MM.1S (cell line): Measurements from ENCODE around the gene TFAP2A.
A peak's percentile ranks its signal among the peaks of the same experiment; 100 is the strongest.

ENCODE experiments used
- DNase-seq: peaks from one replicate; pipeline ENCODE4 v3.0.0-alpha.2; 2015
- H2AFZ ChIP-seq: fragments of 300-600 bp; sonication (generic); 2 replicates; pipeline ENCODE4 v1.6.0; 2016; ENCODE audit warnings: antibody characterized with exemption, low read length
- H3F3A ChIP-seq: fragments of 300-600 bp; sonication (generic); 2 replicates; pipeline ENCODE4 v1.6.1; 2016; ENCODE audit warnings: mild to moderate bottlenecking, antibody characterized with exemption, low read length, moderate library complexity, mixed read lengths; ENCODE audit not compliant: insufficient read depth
- H3K27ac ChIP-seq: fragments of 300-600 bp; sonication (generic); 2 replicates; pipeline ENCODE4 v1.5.1; 2016; ENCODE audit warnings: mild to moderate bottlenecking, low read length
- H3K27me3 ChIP-seq: fragments of 300-600 bp; sonication (generic); replicated peaks from 2 replicates; pipeline ENCODE4 v1.6.0; 2016; ENCODE audit warnings: low read length; ENCODE audit not compliant: insufficient read depth
- H3K36me3 ChIP-seq: fragments of 300-600 bp; sonication (generic); replicated peaks from 2 replicates; pipeline ENCODE4 v1.6.1; 2016; ENCODE audit warnings: mild to moderate bottlenecking, low read length, mixed read lengths; ENCODE audit not compliant: insufficient read depth
- H3K4me1 ChIP-seq: fragments of 300-600 bp; sonication (generic); 2 replicates; pipeline ENCODE4 v1.6.1; 2016; ENCODE audit warnings: low read length, mixed read lengths
- H3K4me2 ChIP-seq: fragments of 300-600 bp; sonication (generic); 2 replicates; pipeline ENCODE4 v1.6.0; 2016; ENCODE audit warnings: low read depth, low read length
- H3K4me3 ChIP-seq: fragments of 300-600 bp; sonication (generic); 2 replicates; pipeline ENCODE4 v1.5.1; 2016; ENCODE audit warnings: low read length, mixed read lengths
- H3K79me2 ChIP-seq: fragments of 300-600 bp; sonication (generic); 2 replicates; pipeline ENCODE4 v1.6.1; 2016; ENCODE audit warnings: mixed run types, low read length, mixed read lengths
- H3K9ac ChIP-seq: fragments of 300-600 bp; sonication (generic); 2 replicates; pipeline ENCODE4 v1.6.1; 2016; ENCODE audit warnings: low read length, mixed read lengths
- H3K9me2 ChIP-seq: fragments of 300-600 bp; sonication (generic); replicated peaks from 2 replicates; pipeline ENCODE4 v1.6.1; 2016; ENCODE audit warnings: mild to moderate bottlenecking, low read length, mixed read lengths; ENCODE audit not compliant: insufficient read depth
- H3K9me3 ChIP-seq: fragments of 300-600 bp; sonication (generic); replicated peaks from 2 replicates; pipeline ENCODE4 v1.6.1; 2016; ENCODE audit warnings: mild to moderate bottlenecking, low read length, mixed read lengths; ENCODE audit not compliant: insufficient read depth
- H4K20me1 ChIP-seq: fragments of 300-600 bp; sonication (generic); 2 replicates; pipeline ENCODE4 v1.6.1; 2016; ENCODE audit warnings: mild to moderate bottlenecking, low read length, moderate library complexity, mixed read lengths; ENCODE audit not compliant: insufficient read depth
- EZH2 ChIP-seq: fragments of 300-600 bp; sonication (generic); optimal IDR thresholded peaks from 2 replicates; pipeline ENCODE3; 2017; ENCODE audit warnings: low read depth, mild to moderate bottlenecking, antibody characterized with exemption, low read length, mixed read lengths
- EZH2phosphoT487 ChIP-seq: fragments of 300-600 bp; sonication (generic); IDR thresholded peaks from 2 replicates; pipeline ENCODE4 v1.6.1; 2018; ENCODE audit warnings: antibody characterized with exemption, low read length
- TF ChIP-seq, protein P1 (sequence below): fragments of 300-600 bp; sonication (generic); IDR thresholded peaks from 2 replicates; pipeline ENCODE4 v1.5.1; 2016; ENCODE audit warnings: antibody characterized with exemption, low read length, mixed read lengths

Gene TFAP2A

DNA sequence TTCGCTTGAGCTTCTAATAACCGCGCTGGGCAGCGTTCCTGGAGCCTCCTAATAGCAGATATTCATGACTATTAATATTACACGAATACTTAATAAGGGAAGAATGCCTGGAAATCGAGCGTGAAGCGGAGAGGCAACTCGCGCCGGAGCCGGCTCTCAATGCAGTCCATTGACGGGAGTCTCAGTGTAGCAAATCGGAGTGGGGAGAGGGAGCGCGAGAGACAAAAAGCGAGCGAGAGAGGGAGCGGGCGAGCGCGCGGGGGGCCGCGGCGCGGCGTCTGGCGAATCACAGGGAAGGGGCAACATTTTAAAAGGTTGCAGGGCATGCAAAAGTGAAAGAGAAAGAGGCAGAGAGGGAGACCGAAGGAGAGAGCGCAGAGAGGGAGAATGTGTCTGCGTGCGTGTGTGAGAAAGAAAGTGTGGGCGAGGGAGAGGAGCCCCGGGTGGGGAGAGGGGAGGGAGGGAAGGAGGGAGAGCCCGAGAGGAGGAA lies 2.9 kb downstream of the TFAP2A start:
- H3K79me2 ChIP-seq: 0 out of 2 replicates have a peak, but pooled peaks cover 3% of the 10 kb centered on the region
- TF ChIP-seq EZH2phosphoT487 (no peak), EZH2 (no peak)
- TF ChIP-seq, protein P1, sequence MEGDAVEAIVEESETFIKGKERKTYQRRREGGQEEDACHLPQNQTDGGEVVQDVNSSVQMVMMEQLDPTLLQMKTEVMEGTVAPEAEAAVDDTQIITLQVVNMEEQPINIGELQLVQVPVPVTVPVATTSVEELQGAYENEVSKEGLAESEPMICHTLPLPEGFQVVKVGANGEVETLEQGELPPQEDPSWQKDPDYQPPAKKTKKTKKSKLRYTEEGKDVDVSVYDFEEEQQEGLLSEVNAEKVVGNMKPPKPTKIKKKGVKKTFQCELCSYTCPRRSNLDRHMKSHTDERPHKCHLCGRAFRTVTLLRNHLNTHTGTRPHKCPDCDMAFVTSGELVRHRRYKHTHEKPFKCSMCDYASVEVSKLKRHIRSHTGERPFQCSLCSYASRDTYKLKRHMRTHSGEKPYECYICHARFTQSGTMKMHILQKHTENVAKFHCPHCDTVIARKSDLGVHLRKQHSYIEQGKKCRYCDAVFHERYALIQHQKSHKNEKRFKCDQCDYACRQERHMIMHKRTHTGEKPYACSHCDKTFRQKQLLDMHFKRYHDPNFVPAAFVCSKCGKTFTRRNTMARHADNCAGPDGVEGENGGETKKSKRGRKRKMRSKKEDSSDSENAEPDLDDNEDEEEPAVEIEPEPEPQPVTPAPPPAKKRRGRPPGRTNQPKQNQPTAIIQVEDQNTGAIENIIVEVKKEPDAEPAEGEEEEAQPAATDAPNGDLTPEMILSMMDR: no peak
- no peaks in the 10 kb centered on the region for H3K36me3 ChIP-seq
- H3F3A ChIP-seq: peaks cover 23% of the 10 kb centered on the region
- H3K9me3 ChIP-seq: no peaks in the 10 kb centered on the region
- H3K4me1 ChIP-seq: peaks cover 5% of the 10 kb centered on the region; the same call in 1 of the 2 replicates
- peak overlapping the region; percentile 49; the same call in 1 of the 2 replicates for H3K9ac ChIP-seq
- H2AFZ ChIP-seq: peak overlapping the region; percentile 42
- peak overlapping the region; percentile 77 for H3K4me3 ChIP-seq
- H4K20me1 ChIP-seq: no peaks in the 10 kb centered on the region
- peak overlapping the region; percentile 29 for H3K4me2 ChIP-seq
- H3K27me3 ChIP-seq: no peaks in the 10 kb centered on the region
- peak overlapping the region; percentile 90 for H3K27ac ChIP-seq
- H3K9me2 ChIP-seq: no peaks in the 10 kb centered on the region
- peak; percentile 75 for DNase-seq

DNA sequence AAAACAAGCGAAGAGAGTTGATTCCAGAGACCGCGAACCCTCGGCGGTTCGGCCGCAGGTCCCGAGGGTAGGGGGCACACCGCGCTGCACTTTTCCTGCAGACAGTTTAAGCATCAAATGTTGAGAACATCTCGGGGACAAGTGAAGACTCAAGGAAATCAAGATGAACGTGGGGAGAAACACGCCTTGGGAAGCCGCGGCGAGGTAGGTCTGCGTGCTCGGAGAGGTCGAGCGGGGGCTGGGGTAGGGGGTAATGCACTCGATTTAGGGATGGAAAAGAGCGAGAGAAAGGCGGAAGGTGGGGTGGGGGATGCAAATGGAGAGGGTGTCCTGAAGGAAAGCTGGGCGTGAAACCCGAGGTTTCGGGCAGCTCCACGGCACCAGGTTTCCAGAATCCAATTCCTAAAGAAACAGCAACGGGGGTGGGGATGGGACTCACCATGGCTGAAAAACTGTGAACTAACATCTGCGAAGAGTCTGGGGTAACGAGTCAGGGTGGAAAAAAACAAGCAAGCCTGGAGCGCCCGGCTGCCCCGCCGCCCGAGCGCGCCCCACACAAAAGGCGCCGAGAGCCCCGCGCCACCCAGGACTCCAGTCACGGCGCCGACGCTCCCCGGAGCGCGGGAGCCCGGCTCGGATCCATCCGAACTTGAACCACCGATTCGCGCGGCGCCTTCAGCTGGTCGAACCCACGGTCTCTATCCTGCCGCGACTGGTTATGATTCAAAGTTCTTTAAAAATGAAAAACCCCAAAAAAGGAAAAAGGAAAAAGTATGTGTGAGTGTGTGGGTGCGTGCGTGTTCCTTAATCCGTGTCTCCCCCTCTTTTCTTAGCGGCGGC lies 3.5 kb downstream of the TFAP2A start:
- Histone ChIP-seq H3K9me3 (no peaks in the 10 kb centered on the region), H3F3A (peaks cover 23% of the 10 kb centered on the region), H3K9me2 (no peaks in the 10 kb centered on the region), H3K4me1 (peaks cover 5% of the 10 kb centered on the region; the same call in 1 of the 2 replicates), H3K36me3 (no peaks in the 10 kb centered on the region), H3K79me2 (0 out of 2 replicates have a peak, but pooled peaks cover 3% of the 10 kb centered on the region), H3K9ac (peak overlapping the region; percentile 49; the same call in 1 of the 2 replicates), H4K20me1 (no peaks in the 10 kb centered on the region), H3K27ac (peak overlapping the region; percentile 90), H3K27me3 (no peaks in the 10 kb centered on the region), H2AFZ (peak overlapping the region; percentile 42), H3K4me2 (peak overlapping the region; percentile 29), H3K4me3 (peak overlapping the region; percentile 77)
- TF ChIP-seq, protein P1: no peak
- DNase-seq: no peak

DNA sequence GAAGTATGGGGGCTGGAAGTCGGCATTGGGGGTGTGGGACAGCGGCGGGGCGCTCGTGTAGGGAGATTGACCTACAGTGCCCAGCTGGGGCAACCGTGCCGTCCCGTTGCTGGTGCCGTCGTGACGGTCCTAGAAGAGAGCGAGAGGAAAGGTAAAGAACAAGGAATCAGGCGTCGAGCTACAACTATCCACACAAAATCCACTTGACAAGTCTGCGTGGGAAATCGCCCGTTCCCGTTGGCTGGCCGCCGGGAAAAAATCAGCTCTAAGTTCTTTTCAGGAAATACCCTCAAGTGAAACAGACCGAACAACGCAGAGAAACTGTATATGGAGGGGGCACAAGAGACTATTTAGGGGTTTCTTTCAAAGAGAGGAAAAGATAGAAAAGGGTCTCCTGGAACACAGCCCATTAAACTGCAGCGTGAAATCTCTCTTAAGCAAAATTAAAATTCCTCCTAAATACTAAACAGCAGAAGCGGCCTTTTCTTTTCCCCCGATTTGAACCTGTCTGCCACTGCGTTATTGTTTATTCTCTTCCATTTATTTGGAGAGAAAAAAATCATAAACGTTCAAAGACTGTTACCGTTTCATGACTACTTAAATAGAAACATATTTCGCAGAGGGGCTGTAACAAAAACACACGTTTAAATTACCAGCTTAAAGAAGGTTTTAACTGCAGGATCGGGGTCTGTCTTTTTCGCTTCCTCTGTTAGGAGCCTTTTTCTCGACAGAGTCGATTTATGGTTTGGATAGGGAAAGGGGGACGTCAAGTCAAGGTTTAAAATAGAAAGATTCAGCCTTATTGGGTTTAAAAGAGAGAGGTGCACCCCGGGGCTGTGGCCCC lies 4.4 kb downstream of the TFAP2A start:
- no peak overlapping the region for H3K4me2 ChIP-seq
- no peak overlapping the region for H2AFZ ChIP-seq
- H4K20me1 ChIP-seq: no peaks in the 10 kb centered on the region
- H3K9ac ChIP-seq: no peak overlapping the region
- no peak for DNase-seq
- peaks cover 5% of the 10 kb centered on the region; the same call in 1 of the 2 replicates for H3K4me1 ChIP-seq
- no peak overlapping the region for H3K27ac ChIP-seq
- TF ChIP-seq, protein P1: no peak
- TF ChIP-seq EZH2phosphoT487 (no peak), EZH2 (no peak)
- no peaks in the 10 kb centered on the region for H3K27me3 ChIP-seq
- 0 out of 2 replicates have a peak, but pooled peaks cover 3% of the 10 kb centered on the region for H3K79me2 ChIP-seq
- no peaks in the 10 kb centered on the region for H3K36me3 ChIP-seq
- H3F3A ChIP-seq: peaks cover 28% of the 10 kb centered on the region
- H3K4me3 ChIP-seq: no peak overlapping the region
- H3K9me3 ChIP-seq: no peaks in the 10 kb centered on the region
- H3K9me2 ChIP-seq: no peaks in the 10 kb centered on the region
